Neural crest cell (in vitro differentiated cells): ENCODE data around the gene RHEX. TPM values are rescaled to one million over a fixed set of nuclear protein-coding genes. Genes with fewer than 3 reads are reported as not detected.
"Not testable (repeated sequence)": the region's sequence is repeated elsewhere in the genome, so short reads cannot be mapped to it uniquely, and the experiment has no call there.

ENCODE experiments used
- DNase-seq: peaks from one replicate; pipeline ENCODE4 v3.0.0; 2021; ENCODE audit warnings: low read depth, mixed read lengths, low spot score
- H3K27ac Mint-ChIP-seq: one replicate; pipeline ENCODE4 v1.8.0; 2021; ENCODE audit warnings: mild to moderate bottlenecking, mixed read lengths; ENCODE audit not compliant: unreplicated experiment
- H3K27me3 Mint-ChIP-seq: 2 replicates; pipeline ENCODE4 v1.8.0; 2021; ENCODE audit warnings: low read depth, mild to moderate bottlenecking, mixed read lengths
- H3K36me3 Mint-ChIP-seq: 2 replicates; pipeline ENCODE4 v1.8.0; 2021; ENCODE audit warnings: low read depth, mild to moderate bottlenecking, mixed read lengths
- H3K4me1 Mint-ChIP-seq: 2 replicates; pipeline ENCODE4 v1.8.0; 2021; ENCODE audit warnings: mixed read lengths
- H3K4me3 Mint-ChIP-seq: one replicate; pipeline ENCODE4 v1.8.0; 2021; ENCODE audit warnings: mild to moderate bottlenecking, mixed read lengths
- H3K9me3 Mint-ChIP-seq: 2 replicates; pipeline ENCODE4 v1.8.0; 2021; ENCODE audit warnings: mixed read lengths
- CTCF ChIP-seq: fragments of 200-600 bp; sonication (generic); conservative IDR thresholded peaks from 2 replicates; pipeline ENCODE4 v1.5.0; 2021; ENCODE audit warnings: antibody characterized with exemption, mild to moderate bottlenecking
- long read RNA-seq: library from polyadenylated mRNA; unstranded; transcript quantifications from one replicate; pipeline ENCODE4 v2.0.0, GENCODE V29; 2020
- total RNA-seq: library from RNA; stranded (reverse); gene quantifications from 2 replicates; pipeline ENCODE4 v1.2.1, GENCODE V29; 2021

The RHEX gene
- 0.48 and 0.93 TPM in 2 replicates for total RNA-seq
- long read RNA-seq, partial matches to known transcripts: 0 of 5 reads
- long read RNA-seq, other reads (novel, unspliced or antisense): 5 of 5 reads

- peak within 1 kb of the TSS; percentile 23 for H3K27ac Mint-ChIP-seq
- not testable (repeated sequence) for H3K9me3 Mint-ChIP-seq, H3K27me3 Mint-ChIP-seq, H3K36me3 Mint-ChIP-seq
- H3K4me1 Mint-ChIP-seq: peaks cover 24% of the 10 kb centered on the region
- H3K4me3 Mint-ChIP-seq: peak within 1 kb of the TSS; percentile 13
- DNase-seq: peak; percentile 8
Observed at GRCh38 chr1:206052919-206053610, at the start of gene RHEX. Gene RHEX (plus strand): TSS chr1:206053173. CDS start chr1:206097829, 44,656 bp downstream.

- no peak for TF ChIP-seq CTCF
- H3K27me3 Mint-ChIP-seq: peaks cover 3% of the 10 kb centered on the region
- peaks cover 5% of the 10 kb centered on the region for H3K36me3 Mint-ChIP-seq
- H3K27ac Mint-ChIP-seq: peak overlapping the region; percentile 55
- H3K4me1 Mint-ChIP-seq: peaks cover 41% of the 10 kb centered on the region
- H3K4me3 Mint-ChIP-seq: no peak overlapping the region
- peaks cover 7% of the 10 kb centered on the region for H3K9me3 Mint-ChIP-seq
- DNase-seq: no peak
Observed at GRCh38 chr1:206003854-206004800, 48.8 kb upstream of the RHEX start.

GRCh38 chr1:206004826-206005225 is 48.1 kb upstream of the RHEX start:
- Mint-ChIP-seq H3K4me1 (peaks cover 41% of the 10 kb centered on the region), H3K36me3 (peaks cover 5% of the 10 kb centered on the region), H3K4me3 (no peak overlapping the region), H3K27ac (no peak overlapping the region), H3K9me3 (peaks cover 6% of the 10 kb centered on the region), H3K27me3 (peaks cover 3% of the 10 kb centered on the region)
- DNase-seq: no peak
- no peak for TF ChIP-seq CTCF

GRCh38 chr1:206005234-206005633 is 47.7 kb upstream of the RHEX start:
- Mint-ChIP-seq H3K27ac (no peak overlapping the region), H3K4me3 (no peak overlapping the region), H3K36me3 (peaks cover 5% of the 10 kb centered on the region), H3K27me3 (peaks cover 3% of the 10 kb centered on the region), H3K4me1 (peaks cover 41% of the 10 kb centered on the region), H3K9me3 (peaks cover 6% of the 10 kb centered on the region)
- DNase-seq: no peak
- no peak for TF ChIP-seq CTCF

GRCh38 chr1:206005778-206006180 is 47.2 kb upstream of the RHEX start:
- no peak for DNase-seq
- H3K27ac Mint-ChIP-seq: no peak overlapping the region

More at GRCh38 chr1:206005778-206006180, 47.2 kb upstream of the RHEX start:
- TF ChIP-seq CTCF: no peak
- H3K36me3 Mint-ChIP-seq: peaks cover 5% of the 10 kb centered on the region
- H3K9me3 Mint-ChIP-seq: peaks cover 6% of the 10 kb centered on the region
- H3K4me1 Mint-ChIP-seq: peaks cover 41% of the 10 kb centered on the region
- H3K27me3 Mint-ChIP-seq: peaks cover 3% of the 10 kb centered on the region
- no peak overlapping the region for H3K4me3 Mint-ChIP-seq
